ENCODE measurements around the gene NDUFA8.

The NDUFA8 gene

DNA sequence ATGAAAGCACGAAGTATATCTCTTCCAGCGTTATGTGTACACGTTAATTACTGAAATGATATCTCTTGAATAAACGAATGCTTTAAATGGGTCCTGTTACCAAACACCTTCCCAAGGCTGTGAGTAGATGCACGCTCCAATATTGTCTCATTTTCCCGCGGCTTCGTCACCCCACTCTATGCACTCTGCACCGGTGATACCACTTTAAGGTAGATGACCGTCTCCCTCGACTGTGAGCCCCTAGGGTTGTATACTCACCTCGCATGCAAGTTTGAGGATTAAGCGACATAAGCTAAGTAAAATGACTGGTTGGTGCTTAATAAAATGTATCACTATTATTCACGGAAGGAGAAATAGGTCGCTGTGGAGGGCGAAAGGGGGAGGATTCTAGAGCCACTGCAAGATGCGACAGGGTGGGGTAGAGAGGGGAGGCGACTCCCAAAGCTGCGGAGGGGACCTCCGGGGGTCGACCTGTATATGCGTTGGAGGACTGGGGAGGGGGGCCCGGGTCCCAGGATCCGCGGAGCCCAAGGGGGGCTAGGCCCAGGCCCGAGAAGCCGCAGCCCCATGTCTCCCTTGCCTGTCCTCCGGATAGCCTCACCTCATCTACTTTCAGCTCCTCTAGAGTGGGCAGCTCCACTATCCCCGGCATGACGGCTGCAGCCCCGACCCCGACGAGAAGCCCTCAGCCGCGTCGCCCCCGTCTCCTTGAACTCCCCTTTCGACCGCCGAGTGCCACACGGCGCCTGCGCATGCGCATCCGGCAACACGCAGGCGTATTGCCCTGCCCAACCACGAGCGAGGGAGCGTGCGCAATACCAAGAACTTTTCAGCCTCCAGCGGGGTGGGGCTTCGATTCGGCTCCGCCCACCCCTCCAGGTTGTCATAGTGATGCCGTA, at the start of gene NDUFA8, which contains the start of gene MORN5:
NDUFA8 (minus strand) TSS at position 754 of the 899 bp plus-strand sequence; CDS start at position 652, 102 bp downstream.
MORN5 (plus strand) TSS at position 883 of the 899 bp plus-strand sequence. CDS start 65 bp downstream, outside the sequence.
- peak; percentile 97 for DNase-seq (ENCODE audit: low read depth)

DNA sequence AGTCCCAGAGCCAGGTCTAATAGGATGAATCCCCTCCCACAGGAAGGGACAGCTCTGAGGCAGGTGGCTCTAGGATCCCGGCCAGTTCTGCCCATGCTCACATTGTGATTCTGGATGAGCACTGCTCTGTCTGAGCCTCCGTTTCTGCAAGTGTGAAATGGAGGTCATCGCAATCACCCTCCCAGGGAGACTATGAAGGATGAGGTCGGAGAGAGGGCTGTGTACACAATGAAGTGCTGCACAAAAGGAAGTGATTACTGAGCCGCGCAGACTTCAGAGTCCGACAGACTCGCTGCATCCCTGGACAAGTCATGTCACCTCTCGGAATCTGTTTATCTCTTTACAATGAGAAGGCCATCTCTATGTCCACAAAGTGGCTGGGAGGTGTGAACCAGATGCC, 47.5 kb upstream of the NDUFA8 start:
- DNase-seq (ENCODE audit: low read depth): no peak

GRCh38 chr9:122206118-122207046, 46.8 kb upstream of the NDUFA8 start:
- DNase-seq (ENCODE audit: low read depth): peak; percentile 55

DNA sequence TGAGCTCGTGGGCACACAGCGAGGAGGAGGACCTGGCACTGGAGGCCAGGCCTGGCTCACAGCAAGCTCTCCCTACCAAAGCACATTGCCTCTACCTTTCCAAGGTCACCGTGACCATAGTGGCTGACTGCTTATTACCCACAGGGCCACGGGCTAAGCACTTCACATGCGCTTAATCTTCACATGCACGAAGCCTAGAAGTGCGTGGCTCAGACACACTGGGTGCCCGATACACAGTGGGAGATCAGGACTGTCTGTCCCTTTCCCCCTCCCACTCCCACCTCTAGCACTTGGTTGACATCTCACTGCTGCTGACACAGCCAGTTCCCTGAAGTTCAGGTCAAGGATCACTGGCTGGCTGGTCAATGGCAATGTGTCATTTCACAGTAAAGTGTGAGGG, 45.6 kb upstream of the NDUFA8 start:
- no peak for DNase-seq (ENCODE audit: low read depth)

GRCh38 chr9:122204491-122204890, 44.9 kb upstream of the NDUFA8 start:
- no peak for DNase-seq (ENCODE audit: low read depth)

DNA sequence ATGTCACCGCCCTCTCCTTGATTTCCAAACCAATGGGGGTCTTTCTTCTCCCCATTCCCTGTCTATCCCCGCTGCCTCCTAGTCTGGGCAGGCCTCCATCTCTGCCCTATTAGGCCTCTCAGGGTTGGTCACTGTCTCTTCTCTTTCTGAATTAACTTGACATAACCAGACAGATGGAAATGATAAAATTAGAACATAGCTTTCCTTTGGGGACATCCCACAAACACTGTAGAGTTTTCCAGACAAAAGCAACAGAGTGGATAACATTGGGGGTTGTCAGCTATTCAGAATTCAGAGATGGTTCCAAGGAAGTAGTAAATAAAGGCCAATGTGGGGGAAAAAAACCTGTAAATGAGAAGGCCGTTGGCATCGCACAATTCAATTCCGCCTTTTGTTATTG, 44.5 kb upstream of the NDUFA8 start:
- no peak for DNase-seq (ENCODE audit: low read depth)

- DNase-seq (ENCODE audit: low read depth): no peak
These were observed 42.5 kb upstream of the NDUFA8 start for GRCh38 chr9:122202111-122202510.

- peak; percentile 53 for DNase-seq (ENCODE audit: low read depth)
These were observed 42.1 kb upstream of the NDUFA8 start for GRCh38 chr9:122201641-122202040.

- peak; percentile 71 for DNase-seq (ENCODE audit: low read depth)
These were observed 41.5 kb upstream of the NDUFA8 start for GRCh38 chr9:122200960-122201595.

DNA sequence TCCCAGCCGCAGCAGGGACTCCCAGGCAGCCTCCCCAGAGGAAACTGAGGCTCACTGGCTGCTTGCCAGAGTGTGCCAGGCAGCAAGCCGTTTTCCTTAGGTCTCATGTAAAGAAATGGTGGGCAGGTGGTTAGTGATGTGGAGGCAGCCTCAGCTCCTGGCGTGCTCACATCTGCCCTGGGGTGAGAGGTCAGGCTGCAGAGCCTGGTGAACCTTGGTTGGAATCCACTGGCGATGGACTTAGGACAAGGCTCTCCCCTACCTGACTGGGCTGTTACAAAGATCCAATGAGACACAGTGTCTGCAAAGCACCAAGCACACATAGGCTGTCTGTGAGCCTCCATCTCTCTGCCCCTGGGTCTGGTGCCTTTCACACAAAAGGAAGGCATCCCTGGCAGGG, 38.3 kb upstream of the NDUFA8 start:
- DNase-seq (ENCODE audit: low read depth): no peak

GRCh38 chr9:122197426-122197825, 37.8 kb upstream of the NDUFA8 start:
- DNase-seq (ENCODE audit: low read depth): no peak

DNA sequence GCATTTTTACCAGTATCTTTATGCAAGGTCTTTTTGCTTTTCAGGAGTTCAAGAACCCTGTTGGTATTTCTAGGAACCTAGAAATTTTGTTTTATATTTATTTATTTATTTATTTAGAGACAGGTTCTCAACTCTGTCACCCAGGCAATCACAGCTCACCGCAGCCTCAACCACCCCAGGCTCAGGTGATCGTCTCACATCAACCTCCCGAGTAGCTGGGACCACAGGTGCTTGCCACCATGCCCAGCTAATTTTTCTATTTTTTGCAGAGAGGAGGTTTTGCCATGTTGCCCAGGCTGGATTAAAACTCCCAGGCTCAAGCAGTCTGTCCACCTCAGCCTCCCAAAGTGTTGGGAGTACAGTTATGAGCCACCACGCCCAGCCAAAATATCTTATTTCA, 36.3 kb upstream of the NDUFA8 start:
- DNase-seq (ENCODE audit: low read depth): no peak

DNA sequence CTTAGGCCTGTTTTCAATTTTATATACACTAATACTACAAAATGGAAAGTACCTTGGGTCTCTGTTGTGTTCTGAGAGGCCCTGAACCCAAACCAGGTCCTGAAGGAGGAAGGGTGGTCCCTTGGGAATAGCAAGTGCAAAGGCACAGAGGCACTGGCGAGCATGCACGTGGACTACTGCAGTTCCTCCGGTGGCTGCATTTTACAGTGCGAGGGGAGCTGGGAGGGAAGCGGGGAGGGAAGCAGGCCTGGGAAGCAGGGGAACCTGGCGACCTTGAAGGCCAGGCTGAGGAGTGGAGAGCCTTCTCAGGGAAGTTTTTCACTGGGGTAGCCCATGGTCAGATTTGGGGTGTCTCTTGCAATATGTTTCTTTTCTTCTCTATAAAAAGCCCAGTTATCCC, 34.1 kb upstream of the NDUFA8 start:
- no peak for DNase-seq (ENCODE audit: low read depth)

DNA sequence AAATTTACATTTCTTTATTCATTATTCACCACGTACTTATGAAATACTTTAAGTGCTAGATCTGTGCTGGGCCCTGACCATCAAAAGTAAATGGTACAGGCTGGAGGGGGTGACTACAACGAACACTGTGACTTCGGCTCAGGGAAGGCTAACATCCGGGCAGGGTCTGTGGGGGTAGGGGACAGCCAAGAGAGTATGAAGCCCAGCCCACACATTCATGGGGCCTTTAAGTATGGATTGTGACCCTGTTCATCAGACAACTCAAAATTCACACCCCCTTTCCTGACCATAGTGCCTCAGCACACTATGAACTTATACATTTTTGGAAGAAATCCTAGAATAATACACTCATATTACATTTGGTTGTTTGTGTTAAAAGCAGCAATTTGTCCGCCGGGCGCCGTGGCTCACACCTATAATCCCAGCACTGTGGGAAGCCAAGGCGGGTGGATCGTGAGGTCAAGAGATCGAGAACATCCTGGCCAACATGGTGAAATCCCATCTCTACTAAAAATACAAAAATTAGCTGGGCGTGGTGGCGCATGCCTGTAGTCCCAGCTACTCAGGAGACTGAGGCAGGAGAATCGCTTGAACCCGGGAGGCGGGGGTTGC, 33.4 kb upstream of the NDUFA8 start:
- DNase-seq (ENCODE audit: low read depth): no peak

- no peak for DNase-seq (ENCODE audit: low read depth)
These were observed 32.8 kb upstream of the NDUFA8 start for GRCh38 chr9:122192261-122192875.

- no peak for DNase-seq (ENCODE audit: low read depth)
These were observed 32.0 kb upstream of the NDUFA8 start for GRCh38 chr9:122191584-122191983.

- DNase-seq (ENCODE audit: low read depth): peak; percentile 85
These were observed 31.2 kb upstream of the NDUFA8 start for GRCh38 chr9:122190597-122191381.

DNA sequence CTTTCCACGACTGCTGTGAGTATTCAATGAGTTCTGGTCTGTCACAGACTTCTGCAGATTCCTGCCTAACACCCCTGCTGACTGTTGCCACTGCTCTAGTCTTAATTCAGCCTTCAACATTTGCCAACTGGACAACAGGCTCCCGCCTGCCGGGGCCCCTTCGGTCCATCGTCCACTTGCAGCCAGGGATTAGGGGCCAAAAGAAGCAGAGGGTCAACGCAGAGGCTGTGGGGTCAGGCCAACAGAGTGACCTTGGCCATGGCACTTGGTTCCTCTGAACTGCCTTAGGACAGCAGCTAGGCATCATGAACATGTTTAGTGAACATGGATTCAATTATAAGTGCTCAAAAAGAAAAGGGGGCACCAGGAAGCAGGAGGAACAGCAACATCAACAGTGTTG, 28.8 kb upstream of the NDUFA8 start:
- DNase-seq (ENCODE audit: low read depth): no peak

- no peak for DNase-seq (ENCODE audit: low read depth)
These were observed 27.3 kb upstream of the NDUFA8 start for GRCh38 chr9:122186777-122187470.

GRCh38 chr9:122186301-122186700, 26.7 kb upstream of the NDUFA8 start:
- DNase-seq (ENCODE audit: low read depth): no peak

Data from ELR (cell line).